ENCODE measurements around the gene CKLF. TPM values are rescaled to one million over a fixed set of nuclear protein-coding genes. Genes with fewer than 3 reads are reported as not detected.

The CKLF gene
- total RNA-seq, 6 experiments from 2014 or later = 8.4 to 30.5 (median 14.0) TPM

- no peak overlapping the region for H3K4me3 ChIP-seq
- H3K27ac ChIP-seq = no peak overlapping the region
- no peak for ATAC-seq
- DNase-seq = no peak
- no peak for TF ChIP-seq CTCF (IDR thresholded peaks at IDR 0.05)
- TF ChIP-seq POLR2A (IDR thresholded peaks at IDR 0.05) = no peak
- H3K4me1 ChIP-seq = peaks cover 0 to 5% (median 0%) of the 10 kb centered on the region in 4 donors
- H3K27me3 ChIP-seq = no peaks in the 10 kb centered on the region
- H3K9me3 ChIP-seq = no peaks in the 10 kb centered on the region
- WGBS (ENCODE audit: insufficient coverage, low coverage, low lambda C conversion rate, missing lambda C conversion rate) = 65% methylated on average over 2 of the region's 6 CpGs
- H3K36me3 ChIP-seq = peaks cover 0 to 16% (median 2%) of the 10 kb centered on the region in 4 donors
- intact Hi-C loops (cut with DNase I) = no loop called here
Measured at GRCh38 chr16:66543541-66543940, 8.8 kb upstream of the CKLF start.

- Histone ChIP-seq H3K36me3 (peaks cover 0 to 16% (median 2%) of the 10 kb centered on the region in 4 donors), H3K4me1 (peaks cover 0 to 11% (median 0%) of the 10 kb centered on the region in 4 donors), H3K27me3 (no peaks in the 10 kb centered on the region), H3K27ac (no peak overlapping the region), H3K4me3 (no peak overlapping the region), H3K9me3 (no peaks in the 10 kb centered on the region)
- TF ChIP-seq POLR2A (IDR thresholded peaks at IDR 0.05) = no peak
- no peak for TF ChIP-seq CTCF (IDR thresholded peaks at IDR 0.05)
- DNase-seq (no peak), ATAC-seq (no peak)
- WGBS (ENCODE audit: insufficient coverage, low coverage, low lambda C conversion rate, missing lambda C conversion rate) = 61% methylated on average over 7 of the region's 7 CpGs
- intact Hi-C loops (cut with DNase I) = no loop called here
Measured at GRCh38 chr16:66544016-66544757, 8.2 kb upstream of the CKLF start.

- Histone ChIP-seq H3K27me3 (no peaks in the 10 kb centered on the region), H3K4me3 (no peak overlapping the region), H3K4me1 (peaks cover 0 to 28% (median 0%) of the 10 kb centered on the region in 4 donors), H3K9me3 (no peaks in the 10 kb centered on the region), H3K36me3 (peaks cover 0 to 8% (median 2%) of the 10 kb centered on the region in 4 donors), H3K27ac (no peak overlapping the region)
- DNase-seq = no peak
- intact Hi-C loops (cut with DNase I) = no loop called here
- TF ChIP-seq CTCF (IDR thresholded peaks at IDR 0.05) (no peak), POLR2A (IDR thresholded peaks at IDR 0.05) (no peak)
- ATAC-seq = no peak
- 88% methylated on average over 1 of the region's 5 CpGs for WGBS (ENCODE audit: insufficient coverage, low coverage, low lambda C conversion rate, missing lambda C conversion rate)
Measured at GRCh38 chr16:66547101-66547989, 5.0 kb upstream of the CKLF start.

GRCh38 chr16:66548068-66548467, 4.3 kb upstream of the CKLF start:
- peaks cover 0 to 31% (median 2%) of the 10 kb centered on the region in 4 donors for H3K4me1 ChIP-seq
- ATAC-seq = no peak
- DNase-seq = no peak
- peak overlapping the region in 1 of 3 donors; percentile 78 for H3K27ac ChIP-seq
- WGBS (ENCODE audit: insufficient coverage, low coverage, low lambda C conversion rate, missing lambda C conversion rate) = 90% methylated on average over 4 of the region's 4 CpGs
- no peak overlapping the region for H3K4me3 ChIP-seq
- peaks cover 0 to 8% (median 2%) of the 10 kb centered on the region in 4 donors for H3K36me3 ChIP-seq
- intact Hi-C loops (cut with DNase I) = no loop called here
- H3K9me3 ChIP-seq = no peaks in the 10 kb centered on the region
- TF ChIP-seq POLR2A (IDR thresholded peaks at IDR 0.05) (no peak), CTCF (IDR thresholded peaks at IDR 0.05) (no peak)
- no peaks in the 10 kb centered on the region for H3K27me3 ChIP-seq
